ENCODE results near the gene WDR89. TPM values are rescaled to one million over a fixed set of nuclear protein-coding genes. Genes with fewer than 3 reads are reported as not detected.

WDR89 gene
- total RNA-seq, 2 experiments from 2014 or later = 19.5 to 26.0 TPM

DNA sequence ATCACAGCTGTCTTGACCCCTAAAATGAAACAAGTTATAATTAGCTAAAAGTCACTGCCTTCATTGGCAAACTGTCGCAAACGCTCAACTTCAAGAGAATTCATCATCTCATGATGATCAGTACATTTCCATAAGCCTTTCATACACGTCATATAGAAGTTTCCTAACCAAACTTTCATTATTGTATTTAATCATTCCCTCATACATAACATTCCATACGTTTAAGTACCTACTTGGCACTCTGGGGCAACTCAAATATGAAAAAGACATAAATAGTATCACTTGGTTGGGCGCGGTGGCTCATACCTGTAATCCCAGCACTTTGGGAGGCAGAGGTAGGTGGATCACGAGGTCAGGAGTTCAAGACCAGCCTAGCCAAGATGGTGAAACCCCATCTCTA, 86.1 kb downstream of the WDR89 start:
- Mint-ChIP-seq H3K4me3 (no peak overlapping the region), H3K9me3 (ENCODE audit: low read depth) (no peaks in the 10 kb centered on the region), H3K27me3 (peaks cover 7% of the 10 kb centered on the region), H3K4me1 (no peaks in the 10 kb centered on the region), H3K27ac (no peak overlapping the region), H3K36me3 (no peaks in the 10 kb centered on the region)
- CTCF ChIA-PET = interaction anchor here (0.7 kb wide), 1 partner anchor 13 kb away, joined by 3 read pairs; no protein-coding TSS in a partner anchor
- ATAC-seq (no peak), DNase-seq (no peak)

DNA sequence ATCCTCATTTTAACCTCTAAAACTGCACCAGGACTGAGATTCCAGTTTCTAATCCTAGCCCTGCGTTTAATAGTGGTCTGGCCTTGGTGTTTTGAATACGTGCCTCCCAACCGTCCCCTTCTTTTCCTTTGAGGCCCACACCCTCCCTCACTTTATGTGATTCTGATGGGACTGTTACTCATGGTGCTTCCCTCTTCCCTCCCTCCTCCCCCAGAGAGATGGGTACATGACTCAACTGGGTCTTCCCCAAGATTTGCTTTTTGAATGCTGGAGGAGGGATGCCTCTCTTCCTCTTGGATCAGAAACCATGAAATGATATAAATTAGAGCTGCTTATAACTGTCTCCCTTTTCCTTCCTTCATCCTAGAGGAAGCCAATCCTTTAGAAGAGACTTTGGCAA, 90.3 kb downstream of the WDR89 start:
- no peak for ATAC-seq
- no peak for DNase-seq
- CTCF ChIA-PET = interaction anchor here (0.9 kb wide), 1 partner anchor 10 kb away, joined by 4 read pairs; no protein-coding TSS in a partner anchor
- H3K36me3 Mint-ChIP-seq = no peaks in the 10 kb centered on the region
- H3K4me1 Mint-ChIP-seq = no peaks in the 10 kb centered on the region
- H3K27me3 Mint-ChIP-seq = peaks cover 7% of the 10 kb centered on the region
- no peak overlapping the region for H3K4me3 Mint-ChIP-seq
- H3K9me3 Mint-ChIP-seq (ENCODE audit: low read depth) = no peaks in the 10 kb centered on the region
- no peak overlapping the region for H3K27ac Mint-ChIP-seq

DNA sequence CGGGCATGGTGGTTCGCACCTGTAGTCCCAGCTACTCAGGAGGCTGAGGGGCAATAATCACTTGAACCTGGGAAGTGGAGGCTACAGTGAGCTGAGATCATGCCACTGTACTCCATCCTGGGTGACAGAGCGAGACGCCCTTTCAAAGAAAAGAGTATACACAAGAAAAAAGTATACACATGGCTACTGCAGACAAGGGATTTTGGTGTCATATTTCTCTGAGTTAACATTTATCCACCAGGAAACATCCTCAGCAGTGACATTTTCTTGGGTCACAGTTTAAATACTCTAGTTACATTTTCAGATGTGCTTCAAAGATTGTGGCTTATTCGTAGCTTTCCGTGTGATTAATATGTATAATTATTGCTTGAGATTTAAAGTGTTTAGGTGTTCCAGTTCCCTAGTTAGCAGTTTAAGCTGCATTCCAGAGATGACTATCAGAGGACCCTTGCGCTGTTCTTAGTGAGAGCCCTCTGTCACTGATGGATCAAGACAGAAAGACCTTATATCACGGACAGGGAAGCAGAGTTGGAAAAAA, 93.8 kb downstream of the WDR89 start:
- CTCF ChIA-PET = no interaction called here

More for the DNA sequence above, 93.8 kb downstream of the WDR89 start:
- Mint-ChIP-seq H3K36me3 (no peaks in the 10 kb centered on the region), H3K27me3 (peaks cover 7% of the 10 kb centered on the region), H3K4me3 (no peak overlapping the region), H3K9me3 (ENCODE audit: low read depth) (no peaks in the 10 kb centered on the region), H3K4me1 (peaks cover 8% of the 10 kb centered on the region), H3K27ac (no peak overlapping the region)
- ATAC-seq (no peak), DNase-seq (no peak)

Other genes starting within 250 kb of the WDR89 start
- 10 to 100 TPM; 45.4 to 48.1 TPM for gene PPP2R5E, start 98.5 kb downstream of the WDR89 start, total RNA-seq
- gene SGPP1, start 86.2 kb upstream of the WDR89 start, total RNA-seq = 10 to 100 TPM; 16.5 to 17.4 TPM
- gene SYNE2, start 211.1 kb upstream of the WDR89 start, total RNA-seq = 100 to 1,000 TPM in 1 of 2 experiments, 10 to 100 TPM in 1; 69.3 to 143 TPM

All from activated CD8-positive, alpha-beta memory T cell treated with anti-CD3 and anti-CD28 coated beads, Interleukin-2, amount 10 ng/mL, durations not matched to agents 7 days and 5 days (primary cell).